Fibroblast of lung (primary cell): Measurements from ENCODE around the gene UBL4B.

Experiments used
- EZH2 ChIP-seq: IDR thresholded peaks from 2 replicates; pipeline ENCODE4 v1.5.1; 2012; ENCODE audit warnings: low read length, control low read depth, mild to moderate bottlenecking; ENCODE audit errors: missing control alignments
- TF ChIP-seq, protein P1 (sequence below), 2 donors: IDR thresholded peaks in 1 of 2; conservative IDR thresholded peaks in 1 of 2; 1 replicate in 1 of 2; 2 replicates in 1 of 2; pipeline ENCODE4 v1.5.1; 2011 to 2012; ENCODE audit warnings: low read length in 2 of 2, control low read depth in 1 of 2, inconsistent platforms in 1 of 2, low read depth in 1 of 2, mild to moderate bottlenecking in 1 of 2

DNA sequence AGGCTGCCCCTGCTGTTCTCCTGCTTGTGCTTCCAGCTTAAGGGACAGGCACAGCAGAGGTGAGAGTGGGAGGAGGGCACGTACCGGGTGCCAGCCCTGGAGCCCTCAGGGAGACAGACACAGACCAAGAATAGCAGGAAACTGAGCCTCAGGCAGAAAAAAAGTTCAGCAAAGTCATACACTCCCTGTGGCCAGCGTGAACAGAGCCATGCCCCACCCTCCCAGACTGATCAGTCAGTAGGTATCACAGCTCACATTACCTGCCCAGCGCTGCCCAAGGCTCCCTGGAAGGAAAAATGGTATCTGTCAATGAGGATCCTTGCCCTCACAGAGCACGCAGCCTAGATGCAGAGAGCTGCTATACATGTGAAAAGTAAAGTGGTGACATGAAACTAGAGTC is 1.3 kb downstream of the UBL4B start:
- TF ChIP-seq, protein P1, sequence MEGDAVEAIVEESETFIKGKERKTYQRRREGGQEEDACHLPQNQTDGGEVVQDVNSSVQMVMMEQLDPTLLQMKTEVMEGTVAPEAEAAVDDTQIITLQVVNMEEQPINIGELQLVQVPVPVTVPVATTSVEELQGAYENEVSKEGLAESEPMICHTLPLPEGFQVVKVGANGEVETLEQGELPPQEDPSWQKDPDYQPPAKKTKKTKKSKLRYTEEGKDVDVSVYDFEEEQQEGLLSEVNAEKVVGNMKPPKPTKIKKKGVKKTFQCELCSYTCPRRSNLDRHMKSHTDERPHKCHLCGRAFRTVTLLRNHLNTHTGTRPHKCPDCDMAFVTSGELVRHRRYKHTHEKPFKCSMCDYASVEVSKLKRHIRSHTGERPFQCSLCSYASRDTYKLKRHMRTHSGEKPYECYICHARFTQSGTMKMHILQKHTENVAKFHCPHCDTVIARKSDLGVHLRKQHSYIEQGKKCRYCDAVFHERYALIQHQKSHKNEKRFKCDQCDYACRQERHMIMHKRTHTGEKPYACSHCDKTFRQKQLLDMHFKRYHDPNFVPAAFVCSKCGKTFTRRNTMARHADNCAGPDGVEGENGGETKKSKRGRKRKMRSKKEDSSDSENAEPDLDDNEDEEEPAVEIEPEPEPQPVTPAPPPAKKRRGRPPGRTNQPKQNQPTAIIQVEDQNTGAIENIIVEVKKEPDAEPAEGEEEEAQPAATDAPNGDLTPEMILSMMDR (conservative IDR thresholded peaks at IDR 0.05 in 1 of 2, IDR thresholded peaks at IDR 0.05 in 1 of 2; ENCODE audit: low read depth in 1 of 2, low read length in 2 of 2), result no peak
- no peak for TF ChIP-seq EZH2
